IPS DF 6.9 (cell line): Measurements from ENCODE around the gene OR52N1.

Source experiments
- DNase-seq: peaks from one replicate; pipeline ENCODE4 v3.0.0-alpha.2; 2013; ENCODE audit warnings: low read depth, low spot score
- H3K27ac ChIP-seq: one replicate; pipeline ENCODE4 v1.5.1; 2013; ENCODE audit warnings: low read length, control low read depth
- H3K27me3 ChIP-seq: 2 replicates; pipeline ENCODE4 v1.6.1; 2013; ENCODE audit warnings: mild to moderate bottlenecking, low read length; ENCODE audit not compliant: control insufficient read depth, insufficient read depth
- H3K36me3 ChIP-seq: 2 replicates; pipeline ENCODE4 v1.6.1; 2013; ENCODE audit warnings: low read length; ENCODE audit not compliant: control insufficient read depth, insufficient read depth
- H3K4me1 ChIP-seq: 2 replicates; pipeline ENCODE4 v1.6.1; 2013; ENCODE audit warnings: low read length; ENCODE audit not compliant: control insufficient read depth, insufficient read depth
- H3K4me3 ChIP-seq: 2 replicates; pipeline ENCODE4 v1.5.1; 2013; ENCODE audit warnings: mild to moderate bottlenecking, low read length
- H3K9me3 ChIP-seq: 2 replicates; pipeline ENCODE4 v1.6.1; 2013; ENCODE audit warnings: low read length, inconsistent platforms; ENCODE audit not compliant: control insufficient read depth, insufficient read depth
- WGBS: extraction: QIAGEN DNeasy Blood & Tissue Kit; methylation state at CpG from one replicate; pipeline ENCODE4 v1.1.7; 2013; ENCODE audit warnings: mixed read lengths, missing lambda C conversion rate; ENCODE audit not compliant: insufficient read length, insufficient coverage; 5-methylcytosine and 5-hydroxymethylcytosine counted together

OR52N1 gene

DNA sequence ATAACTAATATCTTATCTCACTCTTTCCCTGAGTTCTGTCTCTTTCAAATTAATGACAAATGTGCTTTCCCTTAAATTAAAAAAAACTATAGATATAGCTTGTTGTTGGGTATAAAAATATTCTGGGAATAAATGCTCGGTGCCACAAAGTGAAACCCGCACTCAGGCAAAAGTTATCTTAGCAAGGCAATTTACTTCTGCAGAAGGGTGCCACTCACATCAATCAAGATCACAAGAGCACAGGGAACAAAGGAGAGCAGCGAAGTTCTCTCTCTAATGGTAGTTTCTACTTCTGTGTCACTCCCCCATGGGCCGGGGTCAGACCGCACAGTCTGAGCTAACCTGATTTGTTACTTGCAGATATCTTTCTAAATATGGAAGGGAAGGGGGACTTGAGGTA, 12.9 kb upstream of the OR52N1 start:
- no peaks in the 10 kb centered on the region for H3K27me3 ChIP-seq
- H3K36me3 ChIP-seq: no peaks in the 10 kb centered on the region
- no CpG with 5 or more reads among the region's 5 CpGs for WGBS
- H3K4me3 ChIP-seq: no peak overlapping the region
- no peaks in the 10 kb centered on the region for H3K4me1 ChIP-seq
- no peak for DNase-seq
- H3K9me3 ChIP-seq: no peaks in the 10 kb centered on the region
- H3K27ac ChIP-seq: no peak overlapping the region

DNA sequence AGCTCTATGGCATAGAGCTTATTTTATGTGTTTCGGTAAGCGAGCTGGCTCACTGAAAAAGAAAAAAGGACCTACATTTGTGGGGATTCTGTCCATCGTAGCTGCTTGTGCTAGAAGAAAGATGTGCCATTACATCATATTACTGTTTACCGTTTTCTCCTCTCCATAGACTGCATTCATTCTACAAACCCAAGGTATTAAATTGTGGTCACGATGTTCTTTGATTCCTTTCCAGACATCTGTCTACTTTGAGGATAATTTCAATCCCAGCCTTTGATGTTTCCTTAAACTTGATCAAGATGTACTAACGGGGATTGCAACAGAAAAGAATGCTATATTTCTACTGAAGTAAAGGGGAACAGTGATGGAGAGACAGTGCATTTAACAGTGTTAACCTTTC, 5.5 kb upstream of the OR52N1 start:
- WGBS: no CpG with 5 or more reads among the region's 6 CpGs
- no peaks in the 10 kb centered on the region for H3K36me3 ChIP-seq
- no peaks in the 10 kb centered on the region for H3K27me3 ChIP-seq
- no peak for DNase-seq
- H3K9me3 ChIP-seq: no peaks in the 10 kb centered on the region
- no peaks in the 10 kb centered on the region for H3K4me1 ChIP-seq
- no peak overlapping the region for H3K27ac ChIP-seq
- no peak overlapping the region for H3K4me3 ChIP-seq

DNA sequence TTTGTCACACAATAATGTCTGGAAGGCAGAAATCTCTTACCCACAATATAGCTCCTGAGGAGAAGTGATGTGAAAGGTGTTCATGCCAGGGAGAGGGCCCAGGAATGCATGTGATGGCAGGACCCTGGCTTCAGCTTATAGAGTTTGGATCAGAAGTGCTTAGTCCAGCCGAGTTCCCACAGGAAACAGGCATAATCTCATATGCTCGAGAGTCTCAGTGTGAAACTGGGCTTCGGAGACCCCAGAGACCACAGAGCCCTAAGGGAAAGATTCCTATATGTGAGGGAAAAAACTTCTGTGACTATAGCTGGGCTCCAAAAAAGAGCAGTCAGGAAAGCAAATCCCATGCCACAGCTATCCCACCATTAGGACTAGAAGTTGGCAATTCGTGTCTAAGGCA, 7.8 kb downstream of the OR52N1 start, which contains the start of gene OR52N5:
OR52N5 (minus strand) TSS at position 101 of the 400 bp plus-strand sequence. CDS start 4,721 bp downstream, outside the sequence.
- Histone ChIP-seq H3K27me3 (no peaks in the 10 kb centered on the region), H3K27ac (no peak within 1 kb of the TSS), H3K9me3 (no peaks in the 10 kb centered on the region), H3K36me3 (no peaks in the 10 kb centered on the region), H3K4me1 (no peaks in the 10 kb centered on the region), H3K4me3 (no peak within 1 kb of the TSS)
- WGBS: no CpG with 5 or more reads among the region's 4 CpGs
- DNase-seq: no peak

DNA sequence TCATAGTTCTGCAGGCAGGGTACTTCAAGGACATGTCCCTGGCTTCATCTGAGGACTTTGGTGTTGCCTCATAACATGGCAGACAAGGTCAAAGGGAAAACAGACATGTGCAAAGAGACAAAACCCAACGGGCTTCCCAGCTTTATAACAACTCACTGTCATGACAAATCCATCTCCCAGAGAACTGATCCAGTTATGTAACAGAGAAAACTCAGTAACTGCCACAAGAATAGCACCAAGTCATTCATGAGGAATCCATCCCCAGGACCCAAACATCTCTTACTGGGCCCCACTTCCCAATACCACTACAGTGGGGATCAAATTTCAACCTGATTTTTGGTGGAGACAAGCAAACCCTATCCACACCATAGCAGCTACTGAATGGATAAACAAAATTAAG, 24.0 kb downstream of the OR52N1 start:
- WGBS: no CpG with 5 or more reads among the region's 1 CpG
- no peaks in the 10 kb centered on the region for H3K4me1 ChIP-seq
- H3K27me3 ChIP-seq: no peaks in the 10 kb centered on the region
- H3K4me3 ChIP-seq: no peak overlapping the region
- DNase-seq: no peak
- no peak overlapping the region for H3K27ac ChIP-seq
- H3K9me3 ChIP-seq: no peaks in the 10 kb centered on the region
- H3K36me3 ChIP-seq: no peaks in the 10 kb centered on the region

- H3K27me3 ChIP-seq: no peaks in the 10 kb centered on the region
- DNase-seq: no peak
- H3K36me3 ChIP-seq: no peaks in the 10 kb centered on the region
- H3K9me3 ChIP-seq: no peaks in the 10 kb centered on the region
- WGBS: no CpG with 5 or more reads among the region's 1 CpG
- H3K4me3 ChIP-seq: no peak within 1 kb of the TSS
- H3K4me1 ChIP-seq: no peaks in the 10 kb centered on the region
- H3K27ac ChIP-seq: no peak within 1 kb of the TSS
Measured at GRCh38 chr11:5753943-5754342, 37.1 kb downstream of the OR52N1 start, which contains the start of gene OR52N4. Gene OR52N4 (plus strand): TSS chr11:5754243. CDS start chr11:5754741, 498 bp downstream.

GRCh38 chr11:5749836-5750235, 41.2 kb downstream of the OR52N1 start:
- H3K36me3 ChIP-seq: no peaks in the 10 kb centered on the region
- no CpG with 5 or more reads among the region's 3 CpGs for WGBS
- no peak overlapping the region for H3K27ac ChIP-seq
- H3K27me3 ChIP-seq: no peaks in the 10 kb centered on the region
- no peak for DNase-seq
- H3K9me3 ChIP-seq: no peaks in the 10 kb centered on the region
- no peak overlapping the region for H3K4me3 ChIP-seq
- H3K4me1 ChIP-seq: no peaks in the 10 kb centered on the region

DNA sequence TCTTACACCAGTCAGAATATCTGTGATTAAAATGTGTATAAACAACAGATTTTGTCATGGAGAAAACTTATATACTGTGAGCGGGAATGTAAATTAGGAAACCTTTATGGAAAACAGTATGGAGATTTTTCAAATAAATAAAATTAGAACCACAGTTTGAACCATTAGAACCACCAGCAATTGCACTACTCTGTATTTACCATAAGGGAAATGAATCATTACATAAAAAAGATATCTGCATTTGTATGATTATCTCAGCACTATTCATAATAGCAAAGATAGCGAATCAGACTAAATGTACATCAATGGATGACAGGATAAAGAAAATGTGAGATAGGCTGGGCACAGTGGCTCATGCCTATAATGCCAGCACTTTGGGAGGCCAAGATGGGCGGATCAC, 44.5 kb downstream of the OR52N1 start:
- H3K27ac ChIP-seq: no peak overlapping the region
- H3K9me3 ChIP-seq: no peaks in the 10 kb centered on the region
- H3K4me1 ChIP-seq: no peaks in the 10 kb centered on the region
- no peaks in the 10 kb centered on the region for H3K36me3 ChIP-seq
- no peak overlapping the region for H3K4me3 ChIP-seq
- no peak for DNase-seq
- no peaks in the 10 kb centered on the region for H3K27me3 ChIP-seq
- WGBS: no CpG with 5 or more reads among the region's 3 CpGs

DNA sequence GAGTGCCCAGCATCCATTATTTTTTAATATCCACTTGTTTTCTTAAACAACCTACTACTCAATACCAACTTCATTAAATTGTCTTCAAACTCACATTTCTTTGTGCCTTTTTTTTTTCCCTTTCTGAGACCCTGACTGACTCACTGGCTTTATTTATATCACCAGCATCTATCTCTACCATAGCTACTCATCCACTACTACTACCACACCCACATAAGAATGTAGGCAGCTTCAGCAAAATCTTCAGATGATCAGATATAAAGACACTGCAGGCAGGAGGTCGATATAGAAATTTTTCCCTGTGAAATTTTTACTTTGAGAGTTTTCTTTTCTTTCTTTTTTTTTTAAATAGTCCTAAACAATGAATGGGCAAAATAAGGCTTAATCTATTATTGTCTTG, 52.6 kb downstream of the OR52N1 start:
- DNase-seq: no peak
- Histone ChIP-seq H3K4me3 (no peak overlapping the region), H3K36me3 (no peaks in the 10 kb centered on the region), H3K27me3 (no peaks in the 10 kb centered on the region), H3K9me3 (no peaks in the 10 kb centered on the region), H3K4me1 (no peaks in the 10 kb centered on the region), H3K27ac (no peak overlapping the region)
- no CpG with 5 or more reads among the region's 1 CpG for WGBS

- H3K27me3 ChIP-seq: no peaks in the 10 kb centered on the region
- H3K9me3 ChIP-seq: no peaks in the 10 kb centered on the region
- DNase-seq: no peak
- no peaks in the 10 kb centered on the region for H3K36me3 ChIP-seq
- no CpG with 5 or more reads among the region's 6 CpGs for WGBS
- H3K27ac ChIP-seq: no peak overlapping the region
- no peak overlapping the region for H3K4me3 ChIP-seq
- no peaks in the 10 kb centered on the region for H3K4me1 ChIP-seq
Measured at GRCh38 chr11:5737670-5738392, 53.2 kb downstream of the OR52N1 start.

DNA sequence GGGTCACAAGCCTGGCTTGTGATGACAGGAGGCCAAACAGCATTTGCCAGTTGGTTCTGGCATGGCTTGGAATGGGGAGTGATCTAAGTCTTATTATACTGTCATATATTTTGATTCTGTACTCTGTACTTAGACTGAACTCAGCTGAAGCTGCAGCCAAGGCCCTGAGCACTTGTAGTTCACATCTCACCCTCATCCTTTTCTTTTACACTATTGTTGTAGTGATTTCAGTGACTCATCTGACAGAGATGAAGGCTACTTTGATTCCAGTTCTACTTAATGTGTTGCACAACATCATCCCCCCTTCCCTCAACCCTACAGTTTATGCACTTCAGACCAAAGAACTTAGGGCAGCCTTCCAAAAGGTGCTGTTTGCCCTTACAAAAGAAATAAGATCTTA, 54.0 kb downstream of the OR52N1 start:
- H3K27me3 ChIP-seq: no peaks in the 10 kb centered on the region
- H3K9me3 ChIP-seq: no peaks in the 10 kb centered on the region
- H3K27ac ChIP-seq: no peak overlapping the region
- no peak overlapping the region for H3K4me3 ChIP-seq
- no peaks in the 10 kb centered on the region for H3K36me3 ChIP-seq
- H3K4me1 ChIP-seq: no peaks in the 10 kb centered on the region
- no peak for DNase-seq
